A549 treated with ZK216348 at 1 μM for 4 hours (cell line): Measurements from ENCODE around the gene PDPK1. TPM values are rescaled to one million over a fixed set of nuclear protein-coding genes. Genes with fewer than 3 reads are reported as not detected.

Source experiments
- total RNA-seq: library from RNA; stranded (reverse); fragments of 200-300 nt; extraction: Qiagen RNA extraction; gene quantifications from 5 replicates; pipeline ENCODE4 v1.2.3, GENCODE V29; 2022; ENCODE audit warnings: low read depth

The PDPK1 gene
- total RNA-seq: 22.0 to 25.6 TPM (median 22.4 TPM) in 5 replicates

DNA sequence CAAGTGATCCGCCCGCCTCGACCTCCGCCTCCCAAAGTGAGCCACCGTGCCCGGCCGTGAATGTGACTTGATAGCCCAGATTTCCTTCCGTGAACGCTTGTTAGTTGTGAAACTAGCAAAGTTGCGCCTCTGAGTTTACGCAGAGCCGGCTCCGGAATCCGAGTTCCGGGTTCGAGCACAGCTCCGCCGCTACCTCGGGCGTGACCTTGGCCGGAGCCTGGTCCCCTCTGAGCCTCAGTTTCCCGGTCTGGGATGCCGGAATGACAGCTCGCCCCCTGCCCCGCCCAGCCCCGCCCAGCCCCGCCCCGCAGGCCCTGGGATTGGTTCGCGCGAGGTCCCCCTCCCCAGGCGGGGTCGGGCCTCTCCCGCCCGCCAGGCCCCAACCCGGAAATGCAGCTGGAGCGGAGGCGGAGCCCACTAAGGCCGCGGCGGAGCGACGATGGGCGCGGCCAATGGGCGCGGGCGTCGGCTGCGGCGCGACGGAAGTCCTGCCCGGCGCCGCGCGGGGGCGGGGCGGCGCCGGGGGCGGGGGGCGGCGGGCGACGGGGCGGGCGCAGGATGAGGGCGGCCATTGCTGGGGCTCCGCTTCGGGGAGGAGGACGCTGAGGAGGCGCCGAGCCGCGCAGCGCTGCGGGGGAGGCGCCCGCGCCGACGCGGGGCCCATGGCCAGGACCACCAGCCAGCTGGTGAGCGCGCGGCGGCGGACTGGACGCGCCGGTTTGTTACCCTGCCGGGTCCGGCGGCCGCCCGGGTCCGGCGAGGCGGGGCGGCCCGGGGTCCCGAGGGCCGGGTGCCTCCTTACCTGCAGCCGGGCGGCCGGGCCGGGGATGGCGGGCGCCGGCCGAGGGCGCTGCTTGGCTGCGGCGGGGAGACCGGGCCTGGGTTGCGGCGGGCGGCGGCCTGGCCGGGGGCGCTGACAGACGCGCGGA, at the start of gene PDPK1:
PDPK1 (plus strand) TSS at position 571 of the 929 bp plus-strand sequence; CDS start at position 663, 92 bp downstream.

DNA sequence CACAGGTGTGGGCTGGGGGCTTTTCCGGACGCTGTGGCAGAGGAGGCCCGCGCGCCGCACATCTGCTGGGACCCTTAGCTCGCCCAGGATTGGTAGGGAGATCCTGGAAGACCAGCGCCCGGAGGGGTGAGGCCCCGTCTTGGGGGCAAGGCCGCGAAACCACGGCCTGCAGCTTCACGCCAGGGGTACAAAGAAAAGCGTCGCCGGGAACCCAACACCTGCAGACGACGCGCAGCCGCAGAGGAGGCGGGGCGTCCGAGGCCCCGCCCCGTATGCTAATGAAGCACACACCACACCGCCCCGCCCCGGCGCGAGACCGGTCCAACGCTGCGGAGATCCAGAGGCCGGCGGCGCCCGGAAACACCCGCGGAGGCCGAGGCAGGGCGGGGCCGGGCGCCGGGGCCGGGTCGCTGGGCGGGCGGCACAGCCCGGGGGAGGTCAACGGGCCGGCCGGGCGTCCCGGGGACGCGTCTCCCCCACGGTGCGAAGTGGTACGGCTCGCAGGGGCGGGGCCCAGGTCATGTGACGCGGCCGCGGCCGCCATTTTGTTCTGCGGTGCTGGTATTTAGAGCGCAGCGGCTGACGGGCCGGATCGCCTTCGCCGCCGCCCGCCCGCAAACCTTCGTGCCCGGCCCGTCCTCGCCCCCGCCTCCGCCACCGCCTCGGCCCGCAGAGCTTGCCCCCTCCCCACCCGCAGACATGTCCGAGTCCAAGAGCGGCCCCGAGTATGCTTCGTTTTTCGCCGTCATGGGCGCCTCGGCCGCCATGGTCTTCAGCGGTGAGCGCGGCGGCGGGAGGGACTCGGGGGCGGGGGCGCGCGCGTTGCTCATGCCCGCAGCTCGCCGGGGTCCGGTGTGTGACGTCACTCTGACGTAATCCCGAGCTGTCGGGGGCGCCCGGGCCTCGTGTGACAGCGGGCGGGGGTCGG, 24.2 kb upstream of the PDPK1 start, which contains the start of gene ATP6V0C:
ATP6V0C (plus strand) TSS at position 548 of the 928 bp plus-strand sequence; CDS start at position 700, 152 bp downstream.

DNA sequence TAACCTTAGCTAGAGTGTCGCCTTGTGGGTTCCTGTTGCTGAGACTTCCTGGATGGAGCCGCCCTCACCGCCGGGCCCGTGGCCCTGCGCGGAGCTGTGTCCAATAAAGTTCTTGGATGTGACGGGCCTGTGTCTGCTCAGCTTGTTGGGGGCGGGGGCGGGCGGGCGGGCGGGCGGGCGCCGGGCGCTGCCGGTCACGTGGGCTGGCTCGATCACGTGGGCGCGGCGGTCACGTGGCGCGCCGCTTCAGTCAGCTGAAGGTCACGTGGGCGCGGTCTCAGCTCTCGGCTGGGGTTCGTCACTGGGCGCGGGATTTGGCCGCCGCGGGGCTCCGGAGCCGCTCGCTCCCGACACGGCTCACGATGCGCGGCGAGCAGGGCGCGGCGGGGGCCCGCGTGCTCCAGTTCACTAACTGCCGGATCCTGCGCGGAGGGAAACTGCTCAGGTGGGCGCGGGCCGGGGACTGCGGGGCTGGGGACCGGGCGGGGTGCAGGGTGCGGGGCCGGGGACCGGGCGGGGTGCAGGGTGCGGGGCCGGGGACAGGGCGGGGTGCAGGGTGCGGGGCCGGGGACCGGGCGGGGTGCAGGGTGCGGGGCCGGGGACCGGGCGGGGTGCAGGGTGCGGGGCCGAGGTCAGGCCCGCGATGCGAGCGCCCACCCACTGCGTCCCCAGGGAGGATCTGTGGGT, 17.6 kb upstream of the PDPK1 start, which contains the start of gene AMDHD2:
AMDHD2 (plus strand) TSS at position 275 of the 687 bp plus-strand sequence; CDS start at position 363, 88 bp downstream.

DNA sequence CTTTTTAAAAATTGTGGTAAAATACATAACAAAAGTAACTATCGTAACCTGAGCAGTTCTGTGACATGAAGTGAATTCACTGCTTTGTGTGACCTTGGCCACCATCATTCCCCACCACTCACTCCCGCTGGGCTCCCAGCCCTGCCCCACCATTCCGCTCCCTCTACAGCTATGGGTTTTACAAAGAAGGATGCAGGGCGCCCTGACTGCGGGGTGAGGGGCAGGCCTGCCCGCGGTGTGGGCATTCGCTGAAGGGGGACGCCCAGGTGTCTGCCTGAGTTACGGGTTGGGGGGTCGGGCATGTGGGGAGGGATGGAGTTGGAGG, 6.5 kb upstream of the PDPK1 start, which contains the start of gene CEMP1:
CEMP1 (minus strand) TSS at position 38 of the 325 bp plus-strand sequence. CDS start 335 bp downstream, outside the sequence.

Other genes starting within 250 kb of the PDPK1 start
- 13.8 to 23.1 TPM (median 19.7 TPM) in 5 replicates for gene ABCA3, start 197.3 kb upstream of the PDPK1 start, total RNA-seq
- 16.8 to 24.3 TPM (median 23.8 TPM) in 5 replicates for gene CCNF, start 108.6 kb upstream of the PDPK1 start, total RNA-seq
- gene TEDC2, start 77.9 kb upstream of the PDPK1 start, total RNA-seq: 12.6 to 24.4 TPM (median 21.2 TPM) in 5 replicates
- gene NTN3, start 66.7 kb upstream of the PDPK1 start, total RNA-seq: 0.12 TPM in 1 of 5 replicates, not detected in the others
- gene TBC1D24, start 62.9 kb upstream of the PDPK1 start, total RNA-seq: 5.1 to 8.9 TPM (median 8.5 TPM) in 5 replicates
- 125 to 283 TPM (median 245 TPM) in 5 replicates for gene ATP6V0C, start 24.1 kb upstream of the PDPK1 start, total RNA-seq
- 10.2 to 28.8 TPM (median 27.7 TPM) in 5 replicates for gene AMDHD2, start 17.6 kb upstream of the PDPK1 start, total RNA-seq
- gene CEMP1, start 6.6 kb upstream of the PDPK1 start, total RNA-seq: not detected in 5 replicates
- gene KCTD5, start 144.5 kb downstream of the PDPK1 start, total RNA-seq: 31.5 to 44.6 TPM (median 42.6 TPM) in 5 replicates
- 1.0 to 2.2 TPM (median 1.8 TPM) in 5 replicates for gene PRSS27, start 182.2 kb downstream of the PDPK1 start, total RNA-seq
- gene SRRM2, start 214.6 kb downstream of the PDPK1 start, total RNA-seq: 263 to 471 TPM (median 435 TPM) in 5 replicates
- 390 to 513 TPM (median 475 TPM) in 5 replicates for gene ELOB, start 239.3 kb downstream of the PDPK1 start, total RNA-seq
- gene PRSS33, start 249.5 kb downstream of the PDPK1 start, total RNA-seq: not detected in 5 replicates